Neural progenitor cell (in vitro differentiated cells): ENCODE measurements around the gene ARL4C. TPM values are rescaled to one million over a fixed set of nuclear protein-coding genes. Genes with fewer than 3 reads are reported as not detected.

Experiments
- DNase-seq: peaks from one replicate; pipeline ENCODE4 v3.0.0-alpha.2; 2016; ENCODE audit warnings: low spot score
- H2AFZ ChIP-seq: fragments of 200-600 bp; sonication (generic); replicated peaks from 2 replicates; pipeline ENCODE4 v1.6.1; 2016; ENCODE audit warnings: antibody characterized with exemption
- H3F3A ChIP-seq: fragments of 200-600 bp; sonication (generic); 2 replicates; pipeline ENCODE4 v1.6.1; 2016; ENCODE audit warnings: antibody characterized with exemption, low read depth
- H3K27ac ChIP-seq: fragments of 200-600 bp; sonication (generic); 2 replicates; pipeline ENCODE4 v1.5.1; 2016; ENCODE audit warnings: mild to moderate bottlenecking
- H3K27me3 ChIP-seq: fragments of 200-600 bp; sonication (generic); 2 replicates; pipeline ENCODE4 v1.6.1; 2016; ENCODE audit warnings: mild to moderate bottlenecking, moderate library complexity
- H3K36me3 ChIP-seq: fragments of 200-600 bp; sonication (generic); 2 replicates; pipeline ENCODE4 v1.5.1; 2016
- H3K4me1 ChIP-seq: fragments of 200-600 bp; sonication (generic); 2 replicates; pipeline ENCODE4 v1.6.1; 2016; ENCODE audit warnings: mixed run types
- H3K4me2 ChIP-seq: fragments of 200-600 bp; sonication (generic); 2 replicates; pipeline ENCODE4 v1.6.1; 2016
- H3K4me3 ChIP-seq: fragments of 200-600 bp; sonication (generic); 2 replicates; pipeline ENCODE4 v1.5.1; 2016
- H3K79me2 ChIP-seq: fragments of 200-600 bp; sonication (generic); 2 replicates; pipeline ENCODE4 v1.6.1; 2016; ENCODE audit warnings: low read depth
- H3K9ac ChIP-seq: fragments of 200-600 bp; sonication (generic); 2 replicates; pipeline ENCODE4 v1.6.1; 2016
- H3K9me3 ChIP-seq: fragments of 200-600 bp; sonication (generic); 2 replicates; pipeline ENCODE4 v1.5.1; 2016; ENCODE audit warnings: low read depth
- H4K20me1 ChIP-seq: fragments of 200-600 bp; sonication (generic); 2 replicates; pipeline ENCODE4 v1.6.1; 2016; ENCODE audit warnings: low read depth
- H3K27ac Mint-ChIP-seq: 3 replicates; pipeline ENCODE4 v1.8.0; 2021; ENCODE audit warnings: mixed read lengths
- H3K27me3 Mint-ChIP-seq: 2 replicates; pipeline ENCODE4 v1.8.0; 2022; ENCODE audit warnings: low read depth, mild to moderate bottlenecking, inconsistent platforms, moderate library complexity, mixed read lengths; ENCODE audit not compliant: insufficient read depth
- H3K36me3 Mint-ChIP-seq: 3 replicates; pipeline ENCODE4 v1.8.0; 2021; ENCODE audit warnings: mixed read lengths
- H3K4me1 Mint-ChIP-seq: 3 replicates; pipeline ENCODE4 v1.8.0; 2021; ENCODE audit warnings: mixed read lengths
- H3K4me3 Mint-ChIP-seq: 3 replicates; pipeline ENCODE4 v1.8.0; 2021; ENCODE audit warnings: mild to moderate bottlenecking, moderate library complexity, mixed read lengths
- H3K9me3 Mint-ChIP-seq: 3 replicates; pipeline ENCODE4 v1.8.0; 2020; ENCODE audit warnings: mixed read lengths
- EZH2 ChIP-seq: fragments of 200-600 bp; sonication (generic); IDR thresholded peaks from 2 replicates; pipeline ENCODE4 v1.6.1; 2017; ENCODE audit warnings: antibody characterized with exemption, mild to moderate bottlenecking, moderate library complexity
- EZH2phosphoT487 ChIP-seq: fragments of 200-600 bp; sonication (generic); IDR thresholded peaks from 2 replicates; pipeline ENCODE4 v1.6.1; 2017; ENCODE audit warnings: antibody characterized with exemption
- total RNA-seq: library from RNA; depleted of rRNA; stranded (reverse); fragments of >200 nt; gene quantifications from 2 replicates; pipeline ENCODE4 v1.2.3, GENCODE V29; 2015; ENCODE audit warnings: low replicate concordance
- TF ChIP-seq, protein P1 (sequence below): fragments of 200-600 bp; sonication (generic); IDR thresholded peaks from 2 replicates; pipeline ENCODE4 v1.5.1; 2017; ENCODE audit warnings: antibody characterized with exemption, mild to moderate bottlenecking

Gene ARL4C
- total RNA-seq, 1 donor from 2014 or later, result 87.6 TPM

DNA sequence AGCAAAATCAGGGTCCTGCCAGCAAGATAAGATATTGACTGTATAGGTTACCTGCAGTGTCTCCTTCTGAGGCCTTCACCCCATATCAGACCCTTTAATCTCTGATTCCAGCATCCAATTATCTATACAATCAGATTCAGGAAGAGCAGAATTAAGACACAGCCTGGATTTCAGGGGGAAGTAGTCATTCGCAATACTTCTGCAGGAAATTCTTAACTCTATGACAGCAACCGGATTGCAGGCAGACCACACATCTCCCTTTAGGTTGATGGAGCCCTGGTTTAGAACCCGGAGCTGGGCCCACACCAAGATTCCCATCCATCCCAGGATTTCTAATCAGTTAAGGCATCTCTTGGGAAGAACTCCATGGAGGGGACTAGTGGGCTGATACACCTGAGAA lies 9.5 kb downstream of the ARL4C start:
- H3K4me1 ChIP-seq, result peaks cover 33% of the 10 kb centered on the region
- H3K4me3 Mint-ChIP-seq, result no peak overlapping the region

DNA sequence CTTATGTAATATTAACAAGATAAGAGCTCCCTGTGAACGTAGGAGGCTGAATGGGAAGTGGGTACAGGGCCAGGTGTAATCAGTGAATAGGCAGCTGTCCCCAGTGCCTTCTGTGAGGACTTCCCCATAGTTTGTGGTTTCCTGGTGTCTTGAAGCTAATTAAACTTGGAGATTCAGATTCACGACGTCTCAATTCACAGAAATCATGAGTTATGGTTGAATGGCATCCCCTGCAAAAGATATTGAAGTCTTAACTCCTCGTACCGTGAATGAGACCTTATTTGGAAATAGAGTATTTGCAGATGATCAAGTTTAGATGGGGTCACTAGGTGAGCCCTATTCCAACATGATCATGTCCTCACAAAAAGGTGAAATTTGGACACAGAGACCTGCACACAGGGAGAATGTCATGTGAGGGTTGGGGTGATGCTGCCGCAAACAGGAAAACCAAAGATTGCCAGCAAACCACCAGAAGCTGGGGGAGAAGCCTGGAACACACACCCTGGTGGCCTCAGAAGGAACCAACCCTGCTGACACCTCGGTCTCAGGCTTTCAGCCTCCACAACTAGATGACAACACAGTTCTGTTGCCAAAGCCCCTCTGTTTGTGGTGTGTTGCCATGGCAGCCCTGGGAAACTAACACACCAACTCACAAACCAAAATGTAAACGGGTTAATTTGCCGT lies 13.2 kb downstream of the ARL4C start:
- DNase-seq, result peak; percentile 15

More for the DNA sequence above, 9.5 kb downstream of the ARL4C start:
- peaks cover 30% of the 10 kb centered on the region for H3K4me1 Mint-ChIP-seq
- Histone ChIP-seq H3K36me3 (peaks cover 14% of the 10 kb centered on the region), H4K20me1 (peaks cover 37% of the 10 kb centered on the region), H3K4me3 (no peak overlapping the region), H3K27ac (no peak overlapping the region), H3K9me3 (no peaks in the 10 kb centered on the region), H3K79me2 (peaks cover 50% of the 10 kb centered on the region), H3K4me2 (no peak overlapping the region), H3K9ac (no peak overlapping the region), H3K27me3 (no peaks in the 10 kb centered on the region), H3F3A (peaks cover 51% of the 10 kb centered on the region), H2AFZ (no peak overlapping the region)
- H3K9me3 Mint-ChIP-seq, result no peaks in the 10 kb centered on the region
- no peak for TF ChIP-seq EZH2phosphoT487
- TF ChIP-seq, protein P1, sequence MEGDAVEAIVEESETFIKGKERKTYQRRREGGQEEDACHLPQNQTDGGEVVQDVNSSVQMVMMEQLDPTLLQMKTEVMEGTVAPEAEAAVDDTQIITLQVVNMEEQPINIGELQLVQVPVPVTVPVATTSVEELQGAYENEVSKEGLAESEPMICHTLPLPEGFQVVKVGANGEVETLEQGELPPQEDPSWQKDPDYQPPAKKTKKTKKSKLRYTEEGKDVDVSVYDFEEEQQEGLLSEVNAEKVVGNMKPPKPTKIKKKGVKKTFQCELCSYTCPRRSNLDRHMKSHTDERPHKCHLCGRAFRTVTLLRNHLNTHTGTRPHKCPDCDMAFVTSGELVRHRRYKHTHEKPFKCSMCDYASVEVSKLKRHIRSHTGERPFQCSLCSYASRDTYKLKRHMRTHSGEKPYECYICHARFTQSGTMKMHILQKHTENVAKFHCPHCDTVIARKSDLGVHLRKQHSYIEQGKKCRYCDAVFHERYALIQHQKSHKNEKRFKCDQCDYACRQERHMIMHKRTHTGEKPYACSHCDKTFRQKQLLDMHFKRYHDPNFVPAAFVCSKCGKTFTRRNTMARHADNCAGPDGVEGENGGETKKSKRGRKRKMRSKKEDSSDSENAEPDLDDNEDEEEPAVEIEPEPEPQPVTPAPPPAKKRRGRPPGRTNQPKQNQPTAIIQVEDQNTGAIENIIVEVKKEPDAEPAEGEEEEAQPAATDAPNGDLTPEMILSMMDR, result no peak
- TF ChIP-seq EZH2, result no peak
- H3K36me3 Mint-ChIP-seq, result peaks cover 27% of the 10 kb centered on the region
- no peaks in the 10 kb centered on the region for H3K27me3 Mint-ChIP-seq
- DNase-seq, result no peak
- H3K27ac Mint-ChIP-seq, result no peak overlapping the region

DNA sequence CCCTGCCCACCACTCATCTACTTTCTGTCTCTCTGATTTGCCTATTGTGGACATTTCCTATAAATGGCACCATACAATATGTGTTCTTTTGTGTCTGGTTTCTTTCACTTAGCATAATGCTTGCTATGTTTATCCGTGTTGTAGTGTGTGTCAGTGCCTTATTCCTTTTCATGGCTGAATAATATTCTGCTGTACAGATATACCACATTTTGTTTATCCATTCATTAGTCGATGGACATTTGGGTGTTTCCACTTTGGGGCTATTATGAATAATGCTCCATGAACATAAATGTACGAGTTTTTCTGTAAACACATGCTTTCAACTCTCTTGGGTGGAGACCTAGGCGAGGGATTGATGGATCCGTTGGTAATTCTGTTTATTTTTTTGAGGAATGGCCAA lies 15.6 kb downstream of the ARL4C start:
- peaks cover 12% of the 10 kb centered on the region for H3K36me3 Mint-ChIP-seq
- Histone ChIP-seq H4K20me1 (no peaks in the 10 kb centered on the region), H3K4me3 (no peak overlapping the region), H3K36me3 (no peaks in the 10 kb centered on the region), H3K4me1 (no peaks in the 10 kb centered on the region), H3K27me3 (no peaks in the 10 kb centered on the region), H3K9ac (no peak overlapping the region), H3K79me2 (no peaks in the 10 kb centered on the region), H3F3A (no peaks in the 10 kb centered on the region), H3K27ac (no peak overlapping the region), H3K4me2 (no peak overlapping the region), H2AFZ (no peak overlapping the region), H3K9me3 (no peaks in the 10 kb centered on the region)
- peaks cover 9% of the 10 kb centered on the region for H3K9me3 Mint-ChIP-seq
- peaks cover 5% of the 10 kb centered on the region for H3K27me3 Mint-ChIP-seq
- no peak overlapping the region for H3K4me3 Mint-ChIP-seq
- H3K27ac Mint-ChIP-seq, result no peak overlapping the region
- H3K4me1 Mint-ChIP-seq, result peaks cover 5% of the 10 kb centered on the region
- TF ChIP-seq, protein P1, result no peak
- TF ChIP-seq EZH2phosphoT487 (no peak), EZH2 (no peak)
- no peak for DNase-seq

More for the DNA sequence above, 13.2 kb downstream of the ARL4C start:
- Histone ChIP-seq H3K27ac (no peak overlapping the region), H2AFZ (no peak overlapping the region), H3K27me3 (no peaks in the 10 kb centered on the region), H4K20me1 (peaks cover under 1% of the 10 kb centered on the region), H3K36me3 (peaks cover 3% of the 10 kb centered on the region), H3K4me2 (no peak overlapping the region), H3K9ac (no peak overlapping the region), H3K9me3 (no peaks in the 10 kb centered on the region), H3F3A (peaks cover 15% of the 10 kb centered on the region), H3K4me1 (no peaks in the 10 kb centered on the region), H3K79me2 (peaks cover 14% of the 10 kb centered on the region), H3K4me3 (no peak overlapping the region)
- Mint-ChIP-seq H3K36me3 (peaks cover 23% of the 10 kb centered on the region), H3K27me3 (peaks cover 3% of the 10 kb centered on the region), H3K9me3 (peaks cover 7% of the 10 kb centered on the region), H3K27ac (no peak overlapping the region), H3K4me1 (peaks cover 6% of the 10 kb centered on the region), H3K4me3 (no peak overlapping the region)
- TF ChIP-seq, protein P1, result peak; percentile 20
- no peak for TF ChIP-seq EZH2
